K562 (cell line): ENCODE measurements around the gene DNAJC9. TPM values are rescaled to one million over a fixed set of nuclear protein-coding genes. Genes with fewer than 3 reads are reported as not detected.
A peak's percentile ranks its signal among the peaks of the same experiment; 100 is the strongest.

ENCODE experiments used
- ADNP ChIP-seq: fragments of 200-800 bp; sonication (Bioruptor generic); IDR thresholded peaks from 2 replicates; pipeline ENCODE4 v1.6.1; 2016; ENCODE audit warnings: missing genetic modification characterization, missing compliant biosample characterization
- ATF7 ChIP-seq: fragments of 450-650 bp; IDR thresholded peaks from 2 replicates; pipeline ENCODE4 v1.7.1; 2014; ENCODE audit warnings: mild to moderate bottlenecking, moderate library complexity
- CBX5 ChIP-seq: IDR thresholded peaks from 2 replicates; pipeline ENCODE4 v1.6.1; 2014; ENCODE audit warnings: low read depth, borderline replicate concordance
- CHD1 ChIP-seq: fragments of 200-600 bp; sonication (generic); IDR thresholded peaks from one replicate; pipeline ENCODE4 v1.6.1; 2012; ENCODE audit warnings: mild to moderate bottlenecking, moderate library complexity, low read length, inconsistent platforms
- DACH1 ChIP-seq: fragments of 450-650 bp; IDR thresholded peaks from 2 replicates; pipeline ENCODE4 v1.6.1; 2018; ENCODE audit not compliant: partially characterized antibody
- GATA2 ChIP-seq: sonication (generic); formaldehyde crosslinking; IDR thresholded peaks from 2 replicates; pipeline ENCODE4 v1.4.0; 2020; ENCODE audit warnings: mild to moderate bottlenecking, missing genetic modification reagents
- NCOA2 ChIP-seq, 2 experiments: fragments of 450-650 bp; IDR thresholded peaks; 2 replicates each; pipeline ENCODE4 v1.6.1; 2018; ENCODE audit warnings: mild to moderate bottlenecking in 2 of 2, moderate library complexity in 1 of 2; ENCODE audit not compliant: partially characterized antibody in 2 of 2
- PHF8 ChIP-seq: fragments of 200-600 bp; sonication (generic); IDR thresholded peaks from 2 replicates; pipeline ENCODE4 v1.6.1; 2012; ENCODE audit warnings: mixed run types, mild to moderate bottlenecking, inconsistent platforms, low read length, moderate library complexity, borderline replicate concordance
- POLR2AphosphoS2 ChIP-seq: IDR thresholded peaks from 2 replicates; pipeline ENCODE4 v1.6.1; 2012; ENCODE audit warnings: low read length, improper control_type of control experiment
- PTRF ChIP-seq: fragments of 450-650 bp; IDR thresholded peaks from 2 replicates; pipeline ENCODE4 v1.6.1; 2016; ENCODE audit warnings: mild to moderate bottlenecking, missing genetic modification characterization, missing compliant biosample characterization
- RBBP5 ChIP-seq: fragments of 200-600 bp; sonication (generic); IDR thresholded peaks from 2 replicates; pipeline ENCODE4 v1.6.1; 2012; ENCODE audit warnings: borderline replicate concordance, mild to moderate bottlenecking, low read length, control low read depth, inconsistent platforms; ENCODE audit not compliant: insufficient read depth, poor library complexity, severe bottlenecking
- SIN3B ChIP-seq: fragments of 450-650 bp; IDR thresholded peaks from 2 replicates; pipeline ENCODE4 v1.6.1; 2017; ENCODE audit warnings: low read depth, mild to moderate bottlenecking, moderate library complexity
- SOX6 ChIP-seq: fragments of 450-650 bp; IDR thresholded peaks from 2 replicates; pipeline ENCODE4 v1.6.1; 2014; ENCODE audit warnings: mild to moderate bottlenecking
- SREBF1 ChIP-seq: fragments of 150-350 bp; IDR thresholded peaks from 2 replicates; pipeline ENCODE4 v1.6.1; 2014; ENCODE audit warnings: antibody characterized with exemption, low read depth, low read length, borderline replicate concordance
- TAL1 ChIP-seq: fragments of 450-650 bp; IDR thresholded peaks from 2 replicates; pipeline ENCODE4 v1.6.1; 2016; ENCODE audit warnings: mild to moderate bottlenecking
- ZNF239 ChIP-seq: fragments of 250-450 bp; sonication (Bioruptor Pico); IDR thresholded peaks from 2 replicates; pipeline ENCODE4 v1.4.0; 2020; ENCODE audit warnings: mild to moderate bottlenecking
- ZNF274 ChIP-seq: IDR thresholded peaks from 2 replicates; pipeline ENCODE4 v1.6.1; 2011; ENCODE audit warnings: low read depth, mild to moderate bottlenecking, low read length, moderate library complexity, borderline replicate concordance
- ZNF431 ChIP-seq: sonication (generic); formaldehyde crosslinking; IDR thresholded peaks from 2 replicates; pipeline ENCODE4 v1.8.0; 2022; ENCODE audit warnings: mild to moderate bottlenecking, missing genetic modification reagents
- ZNF436 ChIP-seq: fragments of 250-450, 450-650 bp; sonication (Bioruptor Pico); formaldehyde crosslinking; IDR thresholded peaks from 2 replicates; pipeline ENCODE4 v1.7.0; 2020; ENCODE audit warnings: mild to moderate bottlenecking
- polyA plus RNA-seq, 8 experiments: library from polyadenylated mRNA; depleted of rRNA in 4 of 8; stranded (reverse) in 5 of 8; unstranded in 3 of 8; fragments of >200 nt; fragmentation: Nextera tagmentation in 2 of 8; fragmentation: Illumina TruSeq in 1 of 8; extraction: Ambion mirVana in 2 of 8; extraction: Trizol in 1 of 8; gene quantifications; 2 replicates each; pipeline versions ENCODE4 v1.2.1 to v1.2.3, GENCODE V29; 2011 to 2014; ENCODE audit warnings: inconsistent platforms in 1 of 8, missing spikeins in 1 of 8
- total RNA-seq, 7 experiments: library from RNA; depleted of rRNA in 6 of 7; stranded (reverse); fragments of >200 nt in 6 of 7; fragmentation: Illumina TruSeq in 2 of 7; extraction: Trizol in 2 of 7; gene quantifications; 2 replicates each; pipeline versions ENCODE4 v1.2.1 to v1.2.3, GENCODE V29; 2011 to 2021; ENCODE audit warnings: low replicate concordance in 1 of 7
- TF ChIP-seq, protein P1 (sequence below): sonication (generic); formaldehyde crosslinking; IDR thresholded peaks from 2 replicates; pipeline ENCODE4 v1.8.0; 2022; ENCODE audit warnings: mild to moderate bottlenecking, low read depth, missing genetic modification reagents
- TF ChIP-seq, protein P2 (sequence below): IDR thresholded peaks from 3 replicates; pipeline ENCODE4 v1.6.1; 2011; ENCODE audit warnings: borderline replicate concordance, mild to moderate bottlenecking, moderate library complexity; ENCODE audit not compliant: insufficient read length; ENCODE audit errors: extremely low read depth
- TF ChIP-seq, protein P3 (sequence below), 3 experiments: fragments of 200-800 bp in 1 of 3; fragments of 250-450 bp in 1 of 3; fragments of 450-650 bp in 1 of 3; sonication (Bioruptor Pico) in 1 of 3; sonication (Bioruptor generic) in 1 of 3; formaldehyde crosslinking in 1 of 3; IDR thresholded peaks; 2 replicates each; pipeline versions ENCODE4 v1.6.1 to v1.8.0; 2016 to 2022; ENCODE audit warnings: mild to moderate bottlenecking in 2 of 3, missing genetic modification characterization in 2 of 3, missing compliant biosample characterization in 1 of 3, moderate library complexity in 1 of 3

The DNAJC9 gene
- total and polyA plus RNA-seq, 9 of the 15 experiments (the other 6 are each of a cell fraction or from before 2014, with no cell fraction given): 66.7 to 133 (median 102) TPM

DNA sequence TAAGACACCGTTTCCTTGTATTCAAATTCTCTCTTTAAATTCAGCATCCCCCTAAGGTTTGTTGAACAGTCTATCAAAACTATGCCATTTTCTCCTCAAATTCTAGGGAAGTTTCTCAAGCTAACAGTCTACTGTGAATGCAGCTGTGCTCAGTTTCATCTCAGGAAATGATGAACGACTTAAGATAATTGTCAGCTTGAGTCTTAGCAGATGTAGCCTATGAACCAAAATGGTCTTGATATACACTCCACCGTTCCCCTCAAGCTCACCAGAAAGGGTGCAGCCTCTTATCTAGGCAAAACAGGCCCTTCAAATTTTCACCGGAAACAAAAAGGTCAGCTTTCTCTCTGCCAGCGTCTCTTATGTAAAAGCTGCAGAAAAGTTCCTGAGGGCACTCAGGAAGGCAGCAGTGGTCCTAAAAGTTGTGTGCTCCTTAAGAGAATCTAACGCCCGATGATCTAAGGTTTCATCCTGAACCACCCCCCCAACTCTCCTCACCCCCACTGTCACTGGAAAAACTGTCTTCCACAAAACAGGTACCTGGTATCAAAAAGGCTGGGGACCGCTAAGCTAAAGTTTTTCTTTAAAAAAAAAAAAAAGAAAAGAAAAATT, 2.1 kb downstream of the DNAJC9 start (continued):
- TF ChIP-seq, protein P1, sequence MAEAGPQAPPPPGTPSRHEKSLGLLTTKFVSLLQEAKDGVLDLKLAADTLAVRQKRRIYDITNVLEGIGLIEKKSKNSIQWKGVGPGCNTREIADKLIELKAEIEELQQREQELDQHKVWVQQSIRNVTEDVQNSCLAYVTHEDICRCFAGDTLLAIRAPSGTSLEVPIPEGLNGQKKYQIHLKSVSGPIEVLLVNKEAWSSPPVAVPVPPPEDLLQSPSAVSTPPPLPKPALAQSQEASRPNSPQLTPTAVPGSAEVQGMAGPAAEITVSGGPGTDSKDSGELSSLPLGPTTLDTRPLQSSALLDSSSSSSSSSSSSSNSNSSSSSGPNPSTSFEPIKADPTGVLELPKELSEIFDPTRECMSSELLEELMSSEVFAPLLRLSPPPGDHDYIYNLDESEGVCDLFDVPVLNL (CRISPR knock-in tag): no peak
- TF ChIP-seq RBBP5 (no peak), ZNF239 (CRISPR knock-in tag) (no peak), ZNF436 (CRISPR knock-in tag) (no peak), ADNP (tag) (no peak), SIN3B (no peak), PHF8 (no peak), ZNF431 (no peak), ATF7 (no peak), DACH1 (peak; percentile 80), SOX6 (peak; percentile 84), GATA2 (CRISPR knock-in tag) (peak; percentile 72), SREBF1 (no peak), CBX5 (no peak), PTRF (tag) (no peak), NCOA2 (IDR thresholded peaks at IDR 0.05; ENCODE audit: partially characterized antibody in 2 of 2) (no peak), CHD1 (no peak), TAL1 (peak; percentile 97), ZNF274 (0 out of 2 replicates have a peak, but pooled peaks have one; percentile 19), POLR2AphosphoS2 (0 out of 2 replicates have a peak, but pooled peaks have one; percentile 34)
- TF ChIP-seq, protein P2, sequence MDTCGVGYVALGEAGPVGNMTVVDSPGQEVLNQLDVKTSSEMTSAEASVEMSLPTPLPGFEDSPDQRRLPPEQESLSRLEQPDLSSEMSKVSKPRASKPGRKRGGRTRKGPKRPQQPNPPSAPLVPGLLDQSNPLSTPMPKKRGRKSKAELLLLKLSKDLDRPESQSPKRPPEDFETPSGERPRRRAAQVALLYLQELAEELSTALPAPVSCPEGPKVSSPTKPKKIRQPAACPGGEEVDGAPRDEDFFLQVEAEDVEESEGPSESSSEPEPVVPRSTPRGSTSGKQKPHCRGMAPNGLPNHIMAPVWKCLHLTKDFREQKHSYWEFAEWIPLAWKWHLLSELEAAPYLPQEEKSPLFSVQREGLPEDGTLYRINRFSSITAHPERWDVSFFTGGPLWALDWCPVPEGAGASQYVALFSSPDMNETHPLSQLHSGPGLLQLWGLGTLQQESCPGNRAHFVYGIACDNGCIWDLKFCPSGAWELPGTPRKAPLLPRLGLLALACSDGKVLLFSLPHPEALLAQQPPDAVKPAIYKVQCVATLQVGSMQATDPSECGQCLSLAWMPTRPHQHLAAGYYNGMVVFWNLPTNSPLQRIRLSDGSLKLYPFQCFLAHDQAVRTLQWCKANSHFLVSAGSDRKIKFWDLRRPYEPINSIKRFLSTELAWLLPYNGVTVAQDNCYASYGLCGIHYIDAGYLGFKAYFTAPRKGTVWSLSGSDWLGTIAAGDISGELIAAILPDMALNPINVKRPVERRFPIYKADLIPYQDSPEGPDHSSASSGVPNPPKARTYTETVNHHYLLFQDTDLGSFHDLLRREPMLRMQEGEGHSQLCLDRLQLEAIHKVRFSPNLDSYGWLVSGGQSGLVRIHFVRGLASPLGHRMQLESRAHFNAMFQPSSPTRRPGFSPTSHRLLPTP: no peak
- TF ChIP-seq, protein P3, sequence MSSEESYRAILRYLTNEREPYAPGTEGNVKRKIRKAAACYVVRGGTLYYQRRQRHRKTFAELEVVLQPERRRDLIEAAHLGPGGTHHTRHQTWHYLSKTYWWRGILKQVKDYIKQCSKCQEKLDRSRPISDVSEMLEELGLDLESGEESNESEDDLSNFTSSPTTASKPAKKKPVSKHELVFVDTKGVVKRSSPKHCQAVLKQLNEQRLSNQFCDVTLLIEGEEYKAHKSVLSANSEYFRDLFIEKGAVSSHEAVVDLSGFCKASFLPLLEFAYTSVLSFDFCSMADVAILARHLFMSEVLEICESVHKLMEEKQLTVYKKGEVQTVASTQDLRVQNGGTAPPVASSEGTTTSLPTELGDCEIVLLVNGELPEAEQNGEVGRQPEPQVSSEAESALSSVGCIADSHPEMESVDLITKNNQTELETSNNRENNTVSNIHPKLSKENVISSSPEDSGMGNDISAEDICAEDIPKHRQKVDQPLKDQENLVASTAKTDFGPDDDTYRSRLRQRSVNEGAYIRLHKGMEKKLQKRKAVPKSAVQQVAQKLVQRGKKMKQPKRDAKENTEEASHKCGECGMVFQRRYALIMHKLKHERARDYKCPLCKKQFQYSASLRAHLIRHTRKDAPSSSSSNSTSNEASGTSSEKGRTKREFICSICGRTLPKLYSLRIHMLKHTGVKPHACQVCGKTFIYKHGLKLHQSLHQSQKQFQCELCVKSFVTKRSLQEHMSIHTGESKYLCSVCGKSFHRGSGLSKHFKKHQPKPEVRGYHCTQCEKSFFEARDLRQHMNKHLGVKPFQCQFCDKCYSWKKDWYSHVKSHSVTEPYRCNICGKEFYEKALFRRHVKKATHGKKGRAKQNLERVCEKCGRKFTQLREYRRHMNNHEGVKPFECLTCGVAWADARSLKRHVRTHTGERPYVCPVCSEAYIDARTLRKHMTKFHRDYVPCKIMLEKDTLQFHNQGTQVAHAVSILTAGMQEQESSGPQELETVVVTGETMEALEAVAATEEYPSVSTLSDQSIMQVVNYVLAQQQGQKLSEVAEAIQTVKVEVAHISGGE (CRISPR knock-in tag; IDR thresholded peaks at IDR 0.05): peak in 1 of 3 experiments; percentile 68; a peak in 2 of 6 replicates
